T-helper 2 cell treated with Interferon-gamma antibody and Interleukin-4, amounts not matched to agents 5 μg/mL and 100 μg/mL, for 36 hours (primary cell): ENCODE measurements around the gene PRDM15.

Experiments
- DNase-seq: peaks from one replicate; pipeline ENCODE4 v3.0.0; 2021; ENCODE audit warnings: low spot score
- H3K27ac Mint-ChIP-seq: one replicate; pipeline ENCODE4 v1.8.0; 2021; ENCODE audit warnings: mild to moderate bottlenecking, mixed read lengths
- H3K27me3 Mint-ChIP-seq: one replicate; pipeline ENCODE4 v1.8.0; 2021; ENCODE audit warnings: low read depth, mixed read lengths
- H3K36me3 Mint-ChIP-seq: one replicate; pipeline ENCODE4 v1.8.0; 2021; ENCODE audit warnings: low read depth, mixed read lengths
- H3K4me1 Mint-ChIP-seq: one replicate; pipeline ENCODE4 v1.8.0; 2021; ENCODE audit warnings: low read depth, mixed read lengths
- H3K4me3 Mint-ChIP-seq: one replicate; pipeline ENCODE4 v1.8.0; 2022; ENCODE audit warnings: mild to moderate bottlenecking, moderate library complexity, mixed read lengths
- H3K9me3 Mint-ChIP-seq: one replicate; pipeline ENCODE4 v1.8.0; 2021; ENCODE audit warnings: mixed read lengths

PRDM15 gene

DNA sequence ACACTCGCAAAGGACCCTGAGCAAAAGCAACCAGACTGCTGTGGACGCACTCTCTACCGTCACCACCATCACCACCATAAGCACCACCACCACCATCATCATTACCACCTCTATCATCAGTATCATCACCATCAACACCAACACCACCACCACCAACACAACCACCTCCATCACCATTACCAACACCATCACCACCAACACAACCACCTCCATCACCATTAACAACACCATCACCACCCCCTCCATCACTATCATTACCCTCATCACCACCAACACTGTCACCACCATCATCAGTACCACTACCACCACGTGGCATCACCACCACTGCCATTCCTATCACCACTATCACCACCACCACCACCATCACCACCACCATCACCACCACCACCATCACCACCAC lies 73.5 kb downstream of the PRDM15 start:
- no peak overlapping the region for H3K4me3 Mint-ChIP-seq
- peaks cover 2% of the 10 kb centered on the region for H3K4me1 Mint-ChIP-seq
- no peak for DNase-seq
- H3K27ac Mint-ChIP-seq, result no peak overlapping the region
- no peaks in the 10 kb centered on the region for H3K27me3 Mint-ChIP-seq
- H3K9me3 Mint-ChIP-seq, result peaks cover 6% of the 10 kb centered on the region
- peaks cover 24% of the 10 kb centered on the region for H3K36me3 Mint-ChIP-seq

DNA sequence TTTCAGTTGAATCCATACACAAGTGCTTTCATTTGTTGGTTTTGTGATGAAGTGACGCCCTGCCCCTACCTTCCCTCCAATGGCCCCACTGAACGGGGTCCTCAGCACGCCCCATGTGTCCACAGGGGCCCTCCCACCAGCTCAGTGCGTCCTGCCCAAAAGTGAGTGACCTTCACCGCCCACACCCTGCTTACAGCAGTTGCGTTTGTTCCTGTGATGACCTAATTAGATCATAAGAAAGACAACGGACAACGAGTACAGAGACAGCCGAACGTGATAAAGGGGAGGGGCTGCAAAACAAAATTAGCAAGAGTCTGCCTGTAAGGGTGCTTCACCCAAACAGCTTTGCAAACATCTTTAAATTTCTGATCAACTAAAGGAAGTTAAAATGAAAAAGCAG lies 74.1 kb downstream of the PRDM15 start:
- no peak for DNase-seq
- H3K36me3 Mint-ChIP-seq, result peaks cover 23% of the 10 kb centered on the region
- H3K27me3 Mint-ChIP-seq, result no peaks in the 10 kb centered on the region
- H3K4me3 Mint-ChIP-seq, result no peak overlapping the region
- H3K9me3 Mint-ChIP-seq, result peaks cover 6% of the 10 kb centered on the region
- peaks cover 2% of the 10 kb centered on the region for H3K4me1 Mint-ChIP-seq
- no peak overlapping the region for H3K27ac Mint-ChIP-seq

- peaks cover 6% of the 10 kb centered on the region for H3K9me3 Mint-ChIP-seq
- peaks cover 2% of the 10 kb centered on the region for H3K4me1 Mint-ChIP-seq
- H3K27ac Mint-ChIP-seq, result no peak overlapping the region
- no peaks in the 10 kb centered on the region for H3K27me3 Mint-ChIP-seq
- no peak overlapping the region for H3K4me3 Mint-ChIP-seq
- DNase-seq, result no peak
- peaks cover 23% of the 10 kb centered on the region for H3K36me3 Mint-ChIP-seq
Observed at GRCh38 chr21:41804381-41804780, 74.8 kb downstream of the PRDM15 start.

DNA sequence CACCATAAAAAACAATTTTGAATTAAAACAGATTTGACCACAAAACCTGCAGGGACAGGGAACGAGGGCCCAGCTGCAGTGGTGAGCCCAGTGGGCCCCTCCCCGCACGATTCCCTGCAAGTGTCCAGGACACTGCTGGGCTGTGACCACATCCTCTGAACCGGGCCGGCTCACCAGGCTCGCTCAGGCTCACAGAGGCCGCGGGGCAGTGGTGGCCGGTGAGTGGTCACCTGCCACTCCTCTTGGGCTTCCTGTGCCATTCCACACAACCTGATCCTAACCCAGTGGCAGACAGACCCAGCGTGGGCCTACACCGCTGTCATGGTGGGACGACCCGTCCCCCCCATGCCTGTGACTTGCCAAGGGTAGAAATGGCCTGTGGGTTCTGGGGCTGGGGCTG lies 75.8 kb downstream of the PRDM15 start:
- H3K27me3 Mint-ChIP-seq, result no peaks in the 10 kb centered on the region
- H3K36me3 Mint-ChIP-seq, result peaks cover 20% of the 10 kb centered on the region
- H3K27ac Mint-ChIP-seq, result no peak overlapping the region
- peaks cover 6% of the 10 kb centered on the region for H3K9me3 Mint-ChIP-seq
- H3K4me3 Mint-ChIP-seq, result no peak overlapping the region
- peaks cover 2% of the 10 kb centered on the region for H3K4me1 Mint-ChIP-seq
- no peak for DNase-seq

DNA sequence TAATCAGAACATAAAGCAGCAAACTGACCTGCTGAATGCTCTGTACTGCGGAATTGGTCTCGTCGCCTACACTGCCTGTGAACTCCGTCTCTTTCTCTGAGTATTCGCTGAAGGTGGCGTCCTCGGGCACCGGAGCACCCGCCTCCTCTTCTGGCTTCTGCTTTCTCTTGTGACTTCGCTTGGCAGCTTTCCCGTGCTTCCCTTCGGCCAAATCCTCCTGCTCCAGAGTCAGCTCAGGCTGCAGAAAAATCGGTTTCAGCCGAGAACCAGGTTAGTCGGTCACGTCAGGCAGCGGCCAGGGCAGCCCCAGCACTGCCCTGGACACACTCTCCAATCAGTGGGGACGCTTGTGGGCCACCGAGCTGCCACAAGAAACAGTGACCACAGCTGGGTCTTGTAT lies 76.5 kb downstream of the PRDM15 start:
- Mint-ChIP-seq H3K9me3 (peaks cover 6% of the 10 kb centered on the region), H3K27ac (no peak overlapping the region), H3K36me3 (peaks cover 15% of the 10 kb centered on the region), H3K4me1 (peaks cover 2% of the 10 kb centered on the region), H3K27me3 (no peaks in the 10 kb centered on the region), H3K4me3 (no peak overlapping the region)
- no peak for DNase-seq

DNA sequence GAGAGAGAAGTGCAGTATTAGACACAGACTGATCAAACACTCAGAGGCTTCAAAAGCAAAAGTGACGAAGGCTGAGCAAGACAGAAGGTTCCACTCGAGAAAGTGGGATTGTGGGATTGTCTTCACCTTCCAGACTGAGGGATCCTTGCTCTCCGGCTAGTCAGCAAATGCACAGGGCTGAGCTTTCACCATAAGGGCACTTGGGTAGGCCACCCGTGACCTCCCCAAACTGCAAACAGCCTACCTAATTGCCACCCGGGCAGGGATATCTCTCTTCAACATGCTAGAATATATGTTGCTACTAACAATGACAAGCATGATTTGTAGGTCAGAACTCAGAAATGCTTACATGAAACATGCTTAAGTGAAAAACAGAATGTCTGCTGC lies 77.0 kb downstream of the PRDM15 start:
- peaks cover 11% of the 10 kb centered on the region for H3K36me3 Mint-ChIP-seq
- H3K27ac Mint-ChIP-seq, result no peak overlapping the region
- H3K4me1 Mint-ChIP-seq, result peaks cover 2% of the 10 kb centered on the region
- DNase-seq, result no peak
- H3K9me3 Mint-ChIP-seq, result peaks cover 6% of the 10 kb centered on the region
- no peaks in the 10 kb centered on the region for H3K27me3 Mint-ChIP-seq
- no peak overlapping the region for H3K4me3 Mint-ChIP-seq

DNA sequence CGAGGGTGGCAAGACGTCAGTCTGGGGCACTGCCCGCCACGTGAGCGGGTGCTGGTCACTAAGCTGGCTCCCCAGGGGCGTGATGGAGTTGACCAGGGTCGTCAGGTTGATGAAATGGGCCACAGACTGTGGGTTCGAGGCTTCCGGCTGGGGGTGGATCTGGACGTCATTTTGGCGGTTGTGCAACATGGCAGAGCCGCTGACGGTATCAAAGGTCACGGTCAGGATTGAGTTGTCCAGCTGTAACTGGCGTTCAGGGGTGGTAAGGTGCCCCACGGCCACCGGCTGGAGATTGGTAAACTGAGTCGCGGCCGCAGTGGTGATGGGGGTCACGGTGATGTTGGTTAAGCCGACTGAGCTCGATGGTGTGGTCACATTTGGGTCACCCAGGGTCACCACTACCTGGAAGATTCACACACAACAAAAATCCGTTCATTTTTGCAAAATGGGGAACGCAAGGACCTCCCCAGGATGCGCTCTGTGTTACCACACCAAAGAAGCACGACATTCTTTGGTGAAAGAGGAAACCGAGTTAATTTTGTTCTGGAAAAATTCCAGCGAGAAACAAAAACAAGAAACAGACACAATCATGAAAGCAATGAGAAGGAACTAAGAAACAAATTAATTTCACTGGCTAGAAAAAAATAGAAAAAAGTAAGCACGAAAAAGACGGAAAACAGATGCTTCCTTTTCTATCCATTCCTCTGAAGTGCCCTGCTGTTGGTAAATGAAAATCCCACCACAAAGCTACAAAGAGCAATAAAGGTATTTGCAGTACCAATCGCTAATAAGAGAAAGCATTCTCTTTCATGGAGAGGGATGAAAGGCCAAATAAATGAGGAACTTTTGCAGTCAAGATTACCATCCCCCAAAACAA lies 77.6 kb downstream of the PRDM15 start:
- Mint-ChIP-seq H3K27me3 (no peaks in the 10 kb centered on the region), H3K27ac (no peak overlapping the region), H3K4me1 (no peaks in the 10 kb centered on the region), H3K36me3 (peaks cover 5% of the 10 kb centered on the region), H3K4me3 (no peak overlapping the region), H3K9me3 (peaks cover under 1% of the 10 kb centered on the region)
- no peak for DNase-seq

DNA sequence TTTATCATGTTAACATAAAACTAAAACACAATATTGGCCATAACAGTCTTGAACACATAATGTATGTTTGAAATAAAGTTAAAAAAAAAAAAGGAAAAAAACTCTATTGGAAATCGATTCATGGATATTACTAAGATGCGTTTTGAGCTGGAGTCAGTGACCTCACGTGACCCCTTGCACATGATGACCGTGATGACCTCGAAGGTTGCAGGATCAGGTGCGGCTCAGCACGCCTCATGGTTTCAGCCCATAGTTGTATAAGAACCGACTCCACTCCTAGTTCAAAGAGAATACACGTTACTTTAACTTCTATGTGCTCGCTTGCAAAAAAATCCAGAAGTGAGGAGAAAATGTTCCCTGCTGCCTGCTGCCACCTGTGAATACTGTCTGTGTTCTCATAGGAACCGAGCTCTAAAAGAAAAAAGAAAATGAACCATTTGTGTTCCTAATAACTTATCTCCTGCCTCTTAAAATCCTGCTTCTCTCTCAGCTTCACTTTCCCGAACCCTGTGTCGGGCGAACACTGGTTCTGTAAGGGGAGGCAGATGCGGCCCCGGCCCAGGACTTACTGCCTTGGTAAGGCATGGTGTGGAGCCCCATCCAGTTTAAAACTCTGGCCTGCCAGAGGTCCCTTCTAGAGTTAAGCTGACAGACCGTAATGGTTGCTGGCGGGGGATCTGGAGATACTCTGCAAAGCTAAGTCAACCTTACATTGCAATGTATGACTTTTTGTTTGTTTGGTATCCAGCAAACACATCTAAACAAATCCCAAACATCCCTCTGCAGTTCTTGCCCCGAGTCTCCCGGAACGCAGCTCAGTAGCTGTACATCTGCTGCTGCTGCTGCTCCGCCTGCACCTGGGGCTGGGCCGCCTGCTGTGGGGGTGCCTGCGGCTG lies 78.5 kb downstream of the PRDM15 start:
- Mint-ChIP-seq H3K4me1 (no peaks in the 10 kb centered on the region), H3K27me3 (no peaks in the 10 kb centered on the region), H3K27ac (no peak overlapping the region), H3K36me3 (peaks cover 4% of the 10 kb centered on the region), H3K9me3 (no peaks in the 10 kb centered on the region), H3K4me3 (no peak overlapping the region)
- no peak for DNase-seq

- Mint-ChIP-seq H3K9me3 (no peaks in the 10 kb centered on the region), H3K27ac (no peak overlapping the region), H3K4me3 (no peak overlapping the region), H3K4me1 (no peaks in the 10 kb centered on the region), H3K36me3 (peaks cover 3% of the 10 kb centered on the region), H3K27me3 (no peaks in the 10 kb centered on the region)
- no peak for DNase-seq
Observed at GRCh38 chr21:41799763-41800162, 79.4 kb downstream of the PRDM15 start.

DNA sequence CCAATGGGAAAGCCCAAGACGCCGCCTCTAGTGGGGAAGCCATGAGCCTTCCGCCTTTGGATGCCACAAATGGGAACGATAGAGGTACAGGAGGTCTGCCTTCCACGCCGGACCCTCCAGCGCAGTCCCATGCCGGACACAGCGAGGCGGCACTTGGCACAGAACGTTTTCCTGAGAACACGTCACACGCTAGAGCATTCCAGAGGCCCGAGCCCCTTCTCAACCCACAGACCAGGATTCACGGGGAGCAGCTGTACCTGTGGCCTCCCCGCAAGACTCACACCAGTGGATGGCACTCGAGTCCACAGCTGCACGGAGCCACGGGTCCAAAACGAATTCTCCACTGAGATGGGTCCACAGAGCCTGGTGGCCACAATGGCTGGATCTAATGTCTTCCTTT lies 80.8 kb downstream of the PRDM15 start:
- H3K27me3 Mint-ChIP-seq, result no peaks in the 10 kb centered on the region
- no peak overlapping the region for H3K4me3 Mint-ChIP-seq
- DNase-seq, result no peak
- peaks cover 3% of the 10 kb centered on the region for H3K36me3 Mint-ChIP-seq
- H3K4me1 Mint-ChIP-seq, result no peaks in the 10 kb centered on the region
- no peak overlapping the region for H3K27ac Mint-ChIP-seq
- H3K9me3 Mint-ChIP-seq, result peaks cover 10% of the 10 kb centered on the region

DNA sequence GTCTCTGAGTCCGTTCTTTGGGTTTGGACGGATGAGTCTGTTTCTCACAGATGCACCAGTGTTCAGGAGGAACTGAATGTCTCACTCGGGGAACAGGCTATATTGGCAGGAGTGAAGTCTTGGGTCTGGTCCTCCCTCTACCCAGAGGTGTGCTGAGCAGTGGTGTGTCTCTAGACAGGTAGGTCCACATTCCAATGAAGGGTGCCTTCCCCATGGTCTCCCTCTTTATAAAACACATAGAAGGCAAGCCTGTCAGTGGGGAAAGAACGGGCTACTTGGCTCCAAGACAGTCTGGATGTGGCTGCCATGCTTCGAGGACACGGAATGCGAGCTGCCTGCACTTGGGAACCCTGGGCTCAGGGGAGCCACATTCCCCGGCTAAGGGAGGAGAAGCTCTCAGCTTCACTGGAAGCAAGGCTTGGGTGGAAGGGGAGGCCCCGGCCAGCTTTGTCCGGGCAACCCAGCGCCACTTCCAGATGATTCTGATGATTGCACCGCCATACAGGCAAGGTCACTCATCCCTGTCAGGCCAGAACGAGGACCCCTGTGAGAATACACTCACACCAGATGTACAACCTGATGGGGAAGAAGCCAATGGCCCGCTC lies 82.6 kb downstream of the PRDM15 start:
- H3K27ac Mint-ChIP-seq, result no peak overlapping the region
- H3K36me3 Mint-ChIP-seq, result peaks cover 3% of the 10 kb centered on the region
- H3K4me1 Mint-ChIP-seq, result no peaks in the 10 kb centered on the region
- H3K9me3 Mint-ChIP-seq, result peaks cover 24% of the 10 kb centered on the region
- DNase-seq, result no peak
- no peaks in the 10 kb centered on the region for H3K27me3 Mint-ChIP-seq
- H3K4me3 Mint-ChIP-seq, result no peak overlapping the region

DNA sequence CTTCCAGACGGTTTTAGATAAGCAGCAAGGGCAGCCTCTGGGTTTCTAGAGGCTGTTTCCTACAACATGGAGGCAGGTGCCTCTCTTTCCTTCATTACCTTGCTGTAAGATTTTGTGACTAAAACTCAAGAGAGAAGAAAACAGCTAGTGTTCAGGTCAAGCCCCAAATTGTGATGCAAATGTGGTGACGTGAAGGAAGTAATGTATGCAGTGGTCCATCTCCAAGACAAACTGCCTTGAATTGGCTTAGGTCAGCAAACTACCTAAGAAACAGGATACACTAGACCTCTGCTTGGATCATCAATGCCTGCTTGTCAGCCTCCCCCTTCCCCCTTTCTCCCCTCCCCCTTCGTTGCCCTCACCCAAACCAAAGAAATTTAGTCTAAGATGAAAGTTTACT lies 83.4 kb downstream of the PRDM15 start:
- peaks cover 1% of the 10 kb centered on the region for H3K36me3 Mint-ChIP-seq
- H3K9me3 Mint-ChIP-seq, result peaks cover 29% of the 10 kb centered on the region
- no peaks in the 10 kb centered on the region for H3K27me3 Mint-ChIP-seq
- no peaks in the 10 kb centered on the region for H3K4me1 Mint-ChIP-seq
- DNase-seq, result no peak
- H3K27ac Mint-ChIP-seq, result no peak overlapping the region
- H3K4me3 Mint-ChIP-seq, result no peak overlapping the region

DNA sequence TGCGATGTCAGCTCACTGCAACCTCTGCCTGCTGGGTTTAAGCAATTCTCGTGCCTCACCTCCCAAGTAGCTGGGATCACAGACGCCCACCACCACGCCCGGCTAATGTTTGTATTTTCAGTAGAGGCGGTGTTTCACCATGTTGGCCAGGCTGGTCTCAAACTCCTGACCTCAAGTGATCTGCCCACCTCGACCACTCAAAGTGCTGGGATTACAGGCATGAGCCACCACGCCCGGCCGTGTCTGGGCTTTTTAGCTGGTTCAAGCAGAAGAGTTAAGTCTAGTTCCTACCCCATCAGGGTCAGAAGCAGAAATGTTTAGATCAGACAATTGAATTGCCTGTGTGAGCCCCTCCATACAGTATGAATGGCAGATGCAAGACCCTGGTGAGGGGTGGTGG lies 84.5 kb downstream of the PRDM15 start:
- Mint-ChIP-seq H3K9me3 (peaks cover 29% of the 10 kb centered on the region), H3K27me3 (no peaks in the 10 kb centered on the region), H3K4me1 (no peaks in the 10 kb centered on the region), H3K27ac (no peak overlapping the region), H3K36me3 (no peaks in the 10 kb centered on the region), H3K4me3 (no peak overlapping the region)
- DNase-seq, result no peak

GRCh38 chr21:41792711-41793110 lies 86.4 kb downstream of the PRDM15 start:
- no peaks in the 10 kb centered on the region for H3K36me3 Mint-ChIP-seq
- H3K27me3 Mint-ChIP-seq, result no peaks in the 10 kb centered on the region
- H3K4me1 Mint-ChIP-seq, result no peaks in the 10 kb centered on the region
- no peak for DNase-seq
- no peak overlapping the region for H3K27ac Mint-ChIP-seq
- no peak overlapping the region for H3K4me3 Mint-ChIP-seq
- H3K9me3 Mint-ChIP-seq, result peaks cover 29% of the 10 kb centered on the region
